HG03175 (cell line): ENCODE measurements around the gene CAPN7.

Source experiments
- ATAC-seq: cut with Tn5 transposase; IDR thresholded peaks from one replicate; pipeline ENCODE4 v1.9.1; 2021; ENCODE audit warnings: mild to moderate bottlenecking, moderate library complexity; ENCODE audit not compliant: unreplicated experiment

CAPN7 gene

DNA sequence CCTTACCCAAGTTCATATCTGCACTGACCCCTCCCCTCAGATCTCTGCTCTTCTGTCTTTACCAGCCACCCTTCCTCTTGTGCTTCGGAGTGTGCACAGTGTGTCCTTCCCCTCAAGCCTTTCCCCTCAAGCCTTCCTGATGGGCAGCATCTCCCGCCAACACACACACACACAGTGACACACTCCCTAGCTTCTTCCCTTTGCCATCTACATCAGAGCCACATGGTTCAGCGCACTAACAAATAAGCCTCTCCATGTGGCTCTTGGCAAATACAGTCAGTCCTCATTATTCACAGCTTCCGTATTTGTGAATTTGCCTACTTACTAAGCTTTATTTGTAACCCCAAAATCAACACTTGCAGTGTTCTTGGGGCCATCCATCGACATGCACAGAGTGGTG, 88.9 kb downstream of the CAPN7 start:
- no peak for ATAC-seq

DNA sequence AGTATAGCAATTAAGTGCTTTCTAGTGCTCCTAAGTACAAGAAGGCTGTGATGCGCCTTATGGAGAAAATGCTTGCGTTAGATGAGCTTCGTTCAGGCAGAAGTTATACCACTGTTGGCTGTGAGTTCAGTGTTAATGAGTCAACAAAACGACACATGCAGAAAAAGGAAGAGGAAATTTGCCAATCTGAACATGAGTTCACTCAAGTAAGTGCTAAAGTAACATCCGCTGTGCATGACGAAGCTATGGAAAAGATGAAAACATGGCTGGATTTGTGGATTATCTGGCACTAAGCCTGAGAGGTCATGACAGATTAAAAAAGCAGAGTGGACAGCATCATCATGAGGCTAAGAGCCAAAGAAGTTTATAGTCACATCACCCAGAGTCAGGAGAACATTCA, 89.5 kb downstream of the CAPN7 start:
- no peak for ATAC-seq

- ATAC-seq = no peak
These were observed 91.7 kb downstream of the CAPN7 start for GRCh38 chr3:15297608-15298350.

DNA sequence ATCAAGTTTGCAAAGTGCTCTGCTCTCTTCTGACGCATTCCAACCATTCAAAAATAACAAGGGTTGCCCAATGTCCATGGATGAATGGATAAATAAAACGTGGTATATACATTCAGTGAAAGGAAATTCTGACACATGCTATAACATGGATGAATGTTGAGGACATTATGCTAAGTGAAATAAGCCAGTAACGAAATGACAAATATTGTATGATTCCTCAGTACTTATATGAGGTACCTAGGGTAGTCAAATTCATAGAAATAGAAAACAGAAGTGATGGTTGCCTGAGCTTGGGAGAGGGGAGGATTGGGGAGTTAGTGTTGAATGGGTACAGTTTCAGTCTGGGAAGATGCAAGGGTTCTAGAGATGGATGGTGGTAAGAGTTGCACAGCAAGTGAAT, 92.5 kb downstream of the CAPN7 start:
- no peak for ATAC-seq

GRCh38 chr3:15299036-15299435, 93.0 kb downstream of the CAPN7 start:
- no peak for ATAC-seq

DNA sequence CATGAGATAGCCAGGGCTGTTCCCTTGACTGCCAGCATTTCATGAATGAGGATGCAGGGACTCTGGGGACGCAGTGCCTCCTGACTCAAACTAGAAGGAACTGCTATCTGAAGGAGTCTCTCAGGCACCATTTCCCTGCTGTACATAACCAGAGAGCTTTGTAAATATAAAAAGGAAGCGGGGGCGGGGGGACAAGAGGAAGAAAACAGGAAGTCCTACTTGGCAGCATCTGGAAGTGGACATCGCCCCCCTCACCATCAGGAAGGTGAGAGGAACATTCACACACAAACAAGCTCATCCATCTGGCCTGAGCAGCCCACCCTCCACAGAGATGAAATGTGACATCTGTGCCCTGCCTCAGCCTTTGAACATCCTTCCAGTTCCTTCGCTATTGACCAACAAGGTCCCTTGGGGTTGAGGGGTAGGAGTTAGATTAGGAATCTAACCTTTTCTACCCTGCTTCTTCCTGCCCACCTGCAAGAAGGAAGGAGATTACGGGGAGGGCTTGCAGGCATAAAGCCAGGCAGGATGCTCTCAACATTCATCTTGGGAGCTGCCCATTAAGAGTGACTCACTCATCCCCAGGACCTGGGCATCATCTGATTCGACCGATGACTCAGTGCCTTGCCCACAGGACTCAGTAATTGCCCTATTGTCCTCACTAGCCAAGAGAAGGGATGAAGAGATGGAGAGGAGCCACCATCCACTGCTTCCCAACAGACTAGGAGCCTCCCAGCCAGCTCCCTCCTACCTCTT, 94.5 kb downstream of the CAPN7 start:
- ATAC-seq = no peak

- ATAC-seq = no peak
These were observed 95.7 kb downstream of the CAPN7 start for GRCh38 chr3:15301761-15302160.
